ENCODE measurements around the gene NPSR1.
"Not testable (repeated sequence)": the region's sequence is repeated elsewhere in the genome, so short reads cannot be mapped to it uniquely, and the experiment has no call there.

The NPSR1 gene

DNA sequence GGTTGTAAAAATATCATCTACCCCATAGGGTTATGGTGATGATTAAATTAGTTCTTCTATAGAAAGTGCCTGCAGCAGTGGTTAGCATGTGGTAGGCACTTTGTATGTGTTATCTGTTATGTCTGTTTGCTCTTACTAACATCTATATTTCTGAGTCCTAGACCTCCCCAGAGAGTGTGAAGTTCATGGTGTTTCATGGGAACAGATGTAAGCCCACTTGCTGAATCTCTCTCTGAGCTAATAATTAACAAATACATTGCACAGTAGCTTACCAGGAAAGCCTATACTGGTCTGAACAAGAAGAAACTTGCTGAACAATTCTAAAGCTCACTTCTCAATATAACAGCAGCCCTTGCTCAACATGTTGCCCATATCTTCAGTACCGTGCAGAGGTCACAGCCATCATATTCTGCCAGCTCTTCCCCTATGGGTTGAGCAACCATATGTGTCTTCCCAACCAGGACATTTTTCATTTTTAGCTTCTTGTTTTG is 100.1 kb downstream of the NPSR1 start:
- DNase-seq (ENCODE audit: low read depth in 3 of 3) = no peak

DNA sequence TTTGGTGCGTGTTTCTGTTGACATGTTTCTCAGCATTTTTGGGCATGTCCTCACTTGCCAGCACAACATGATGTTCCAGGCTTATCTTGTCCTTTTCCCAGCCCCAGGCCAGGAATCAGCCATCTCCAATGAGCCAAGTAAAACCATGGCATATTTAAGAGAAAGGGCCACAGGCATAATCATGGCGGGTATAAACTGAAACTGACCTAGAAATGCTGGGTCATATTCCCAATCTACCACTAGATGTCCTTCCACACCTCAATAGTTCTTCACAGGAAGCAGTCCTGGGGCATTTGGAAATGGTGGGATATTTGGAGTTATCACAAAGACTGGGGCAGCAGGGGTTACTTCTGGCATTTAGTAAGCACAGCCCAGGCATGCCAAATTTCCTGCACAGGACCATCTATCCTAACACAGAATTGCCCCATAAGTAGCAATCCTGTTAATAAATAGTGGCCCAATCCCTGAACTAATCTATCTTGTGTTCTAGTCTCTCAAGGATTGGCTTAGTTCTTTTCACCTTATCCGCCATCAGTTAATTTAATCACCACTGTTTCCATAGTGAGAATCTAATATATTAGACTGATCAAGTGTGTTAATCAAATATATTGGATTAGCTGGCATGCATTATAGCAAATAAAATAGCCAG is 101.6 kb downstream of the NPSR1 start:
- no peak for DNase-seq (ENCODE audit: low read depth in 3 of 3)

DNA sequence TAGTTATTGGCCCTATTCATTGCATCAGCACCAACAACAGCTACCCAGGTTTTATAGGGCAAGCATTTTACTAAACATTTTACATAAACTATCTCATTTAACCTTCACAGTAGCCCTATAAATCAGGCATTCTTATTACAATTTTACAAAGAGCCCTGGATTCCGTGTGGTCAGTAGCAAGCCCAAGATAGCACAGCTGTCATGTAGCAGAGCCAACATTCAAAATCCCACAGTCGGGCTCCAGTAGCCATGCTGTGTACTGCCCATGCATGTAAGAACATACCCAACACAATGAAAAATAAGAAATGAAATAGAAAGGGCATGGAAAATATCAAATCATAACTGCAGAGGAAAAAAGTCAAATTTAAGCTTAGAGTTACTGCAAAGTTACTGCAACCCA is 102.3 kb downstream of the NPSR1 start:
- DNase-seq (ENCODE audit: low read depth in 3 of 3) = no peak

DNA sequence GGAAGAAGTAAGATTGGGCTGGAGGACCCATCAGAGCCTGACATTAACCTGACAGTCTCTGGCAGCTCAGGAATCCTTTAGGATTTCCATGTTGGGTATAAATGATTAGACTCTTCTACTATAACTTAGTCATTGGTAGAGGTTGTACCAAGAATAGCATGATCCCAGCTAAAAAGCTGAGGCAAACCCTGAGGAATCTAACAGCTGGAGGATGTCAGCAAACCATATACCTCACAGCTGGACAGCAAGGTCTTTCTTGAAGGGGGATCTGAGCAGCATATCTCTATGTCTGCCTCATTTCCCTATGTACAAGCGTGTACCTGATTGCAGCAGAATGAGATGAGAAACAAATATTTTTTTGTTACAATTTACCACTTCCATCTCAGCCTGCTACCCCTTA is 103.2 kb downstream of the NPSR1 start:
- no peak for DNase-seq (ENCODE audit: low read depth in 3 of 3)

DNA sequence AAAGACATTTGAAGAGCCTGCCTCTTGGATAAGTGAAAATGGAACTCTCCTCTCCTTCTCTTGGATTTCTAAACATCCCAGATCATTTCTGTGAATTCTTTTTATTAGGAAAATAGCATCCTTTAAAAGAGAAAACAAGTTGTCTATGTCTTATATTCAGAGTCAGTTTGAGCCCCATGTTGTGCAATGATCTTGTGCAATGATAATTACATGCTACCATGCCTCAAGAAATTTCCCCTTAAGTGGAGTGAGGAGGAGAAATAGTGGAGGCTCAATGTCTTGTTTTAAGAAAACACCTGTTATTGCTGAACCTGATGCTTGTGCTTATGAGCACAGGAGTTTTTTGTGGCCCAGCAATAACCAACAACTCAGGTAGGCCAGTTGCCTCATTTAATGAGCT is 103.6 kb downstream of the NPSR1 start:
- DNase-seq (ENCODE audit: low read depth in 3 of 3) = no peak

DNA sequence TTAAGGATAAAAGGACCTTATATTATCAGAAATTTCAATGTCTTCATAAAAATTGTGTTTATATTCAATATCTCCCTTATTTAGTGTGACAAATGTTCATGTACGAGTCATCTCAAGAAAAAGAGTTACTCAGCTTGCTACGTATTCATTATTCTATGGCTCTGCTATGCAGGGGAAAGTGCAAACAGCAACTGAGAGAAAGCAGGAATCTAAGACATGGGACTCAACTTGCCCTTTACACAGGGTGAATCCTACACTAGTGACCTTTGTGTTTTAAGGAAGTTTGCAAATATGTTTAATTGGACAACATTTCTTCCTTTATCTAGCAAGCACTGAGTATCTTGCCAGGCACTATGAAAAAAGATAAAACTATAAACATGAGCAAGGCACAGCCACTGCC is 104.7 kb downstream of the NPSR1 start:
- no peak for DNase-seq (ENCODE audit: low read depth in 3 of 3)

DNA sequence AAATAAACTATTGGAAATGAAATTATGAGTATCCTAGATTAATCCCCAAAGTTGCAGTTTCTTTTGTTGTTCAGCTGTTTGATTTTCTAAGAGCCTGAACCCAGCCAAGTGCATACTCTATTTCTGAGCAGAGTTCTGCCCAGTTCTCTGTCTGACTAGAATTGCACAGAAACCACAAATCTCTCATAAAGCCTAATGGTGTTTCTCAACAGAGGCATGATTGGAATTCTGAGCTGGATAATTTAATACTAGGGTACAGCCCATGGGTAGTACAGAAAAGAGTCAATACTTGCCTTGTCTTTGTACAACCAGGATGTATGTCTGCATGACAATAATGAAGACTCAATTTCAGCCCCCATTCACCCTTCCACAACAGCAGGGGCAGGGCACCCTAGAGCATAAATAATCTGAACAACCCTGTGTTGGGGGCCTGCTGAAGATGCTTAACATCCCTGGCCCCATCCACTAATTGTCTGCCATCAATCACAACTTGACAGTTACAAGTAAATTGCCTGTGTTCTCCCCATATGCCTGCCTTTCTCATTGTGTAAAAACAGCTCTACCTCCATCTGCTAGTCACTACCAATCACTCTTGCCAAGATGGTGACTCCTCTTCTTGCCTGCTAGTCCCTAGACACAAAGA is 114.4 kb downstream of the NPSR1 start:
- no peak for DNase-seq (ENCODE audit: low read depth in 3 of 3)

DNA sequence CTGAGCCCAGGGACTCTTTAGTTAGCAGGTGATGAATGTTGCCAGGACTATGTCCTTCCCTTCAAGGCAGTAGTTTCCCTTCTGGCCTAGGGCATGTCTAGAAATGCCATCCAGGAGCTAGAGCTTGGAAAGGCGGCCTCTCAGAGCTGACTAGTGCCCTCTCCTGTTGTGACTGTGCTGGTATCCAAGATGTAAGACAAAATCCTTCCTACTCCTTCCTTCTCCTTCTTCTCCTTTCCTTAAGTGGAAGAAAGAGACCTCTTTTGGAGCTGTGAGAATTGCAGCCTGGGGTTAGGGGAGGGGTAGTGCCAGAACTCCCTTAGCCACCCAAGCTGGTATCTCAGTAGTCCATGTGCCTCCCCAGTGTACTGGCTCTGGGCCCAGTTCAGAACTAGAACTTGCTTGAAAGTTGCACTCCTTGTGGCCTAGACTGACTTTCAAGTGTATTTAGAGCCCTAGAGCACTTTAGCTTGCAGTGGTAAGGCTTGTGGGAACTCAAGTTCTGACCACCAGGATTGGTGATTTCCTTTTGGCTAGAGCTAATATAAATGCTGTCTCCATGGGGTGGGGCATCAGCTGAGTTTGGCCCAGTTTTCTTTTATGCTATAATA is 118.8 kb downstream of the NPSR1 start:
- no peak for DNase-seq (ENCODE audit: low read depth in 3 of 3)

DNA sequence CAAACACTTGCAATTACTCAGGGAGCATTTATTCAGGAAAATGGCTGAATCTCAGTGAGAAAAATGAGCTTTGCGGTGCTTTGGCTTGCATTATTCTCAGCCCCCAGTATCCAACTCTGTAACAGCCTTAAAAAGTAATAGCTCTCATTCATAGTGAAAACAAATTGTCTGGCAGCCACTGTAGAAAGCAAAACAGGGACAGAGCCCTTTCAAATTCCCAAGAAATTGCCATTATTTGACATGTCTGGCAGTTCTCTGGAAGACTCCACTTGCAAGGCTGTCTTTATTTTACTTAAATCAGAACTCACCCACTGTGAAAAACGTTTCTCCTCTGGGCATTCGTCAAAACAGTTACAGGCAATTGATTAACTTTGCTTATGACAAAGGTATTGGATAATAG is 122.5 kb downstream of the NPSR1 start:
- no peak for DNase-seq (ENCODE audit: low read depth in 3 of 3)

DNA sequence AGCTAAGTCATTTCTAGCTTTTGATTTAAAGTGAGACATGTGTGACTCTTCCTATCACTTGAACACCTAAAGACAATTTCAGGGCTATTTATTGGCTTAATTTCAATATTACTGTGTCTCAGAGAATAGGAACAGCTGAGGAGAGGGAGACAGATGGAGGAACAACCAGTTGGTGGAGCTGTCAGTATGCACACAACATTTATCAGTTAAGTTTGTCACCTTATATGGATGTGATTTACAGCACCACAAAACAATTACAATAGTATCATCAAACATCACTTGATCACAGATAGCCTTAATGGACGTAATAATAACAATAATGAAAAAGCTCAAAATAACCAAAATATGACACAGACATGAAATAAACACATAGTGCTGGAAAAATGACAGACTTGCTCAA is 129.6 kb downstream of the NPSR1 start:
- DNase-seq (ENCODE audit: low read depth in 3 of 3) = no peak

DNA sequence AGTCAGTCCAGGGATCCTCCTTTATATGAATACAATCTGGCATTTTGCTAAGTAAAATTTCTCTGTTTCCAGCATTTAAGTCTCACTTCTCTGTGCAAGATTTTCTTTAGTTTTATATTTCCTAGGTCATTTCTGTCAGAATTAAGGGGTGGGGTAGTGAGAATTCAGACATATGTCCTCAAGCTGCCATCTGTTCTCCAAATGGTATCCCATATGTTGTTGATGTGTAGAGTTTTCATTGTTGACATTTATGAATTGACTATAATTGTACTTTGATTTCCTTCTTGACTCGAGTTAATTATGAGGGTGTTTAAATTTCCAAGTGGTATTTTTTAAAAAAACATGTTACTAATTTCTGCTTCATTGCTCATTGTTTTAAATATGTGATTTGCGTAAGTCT is 148.8 kb downstream of the NPSR1 start:
- DNase-seq (ENCODE audit: low read depth in 3 of 3) = no peak

DNA sequence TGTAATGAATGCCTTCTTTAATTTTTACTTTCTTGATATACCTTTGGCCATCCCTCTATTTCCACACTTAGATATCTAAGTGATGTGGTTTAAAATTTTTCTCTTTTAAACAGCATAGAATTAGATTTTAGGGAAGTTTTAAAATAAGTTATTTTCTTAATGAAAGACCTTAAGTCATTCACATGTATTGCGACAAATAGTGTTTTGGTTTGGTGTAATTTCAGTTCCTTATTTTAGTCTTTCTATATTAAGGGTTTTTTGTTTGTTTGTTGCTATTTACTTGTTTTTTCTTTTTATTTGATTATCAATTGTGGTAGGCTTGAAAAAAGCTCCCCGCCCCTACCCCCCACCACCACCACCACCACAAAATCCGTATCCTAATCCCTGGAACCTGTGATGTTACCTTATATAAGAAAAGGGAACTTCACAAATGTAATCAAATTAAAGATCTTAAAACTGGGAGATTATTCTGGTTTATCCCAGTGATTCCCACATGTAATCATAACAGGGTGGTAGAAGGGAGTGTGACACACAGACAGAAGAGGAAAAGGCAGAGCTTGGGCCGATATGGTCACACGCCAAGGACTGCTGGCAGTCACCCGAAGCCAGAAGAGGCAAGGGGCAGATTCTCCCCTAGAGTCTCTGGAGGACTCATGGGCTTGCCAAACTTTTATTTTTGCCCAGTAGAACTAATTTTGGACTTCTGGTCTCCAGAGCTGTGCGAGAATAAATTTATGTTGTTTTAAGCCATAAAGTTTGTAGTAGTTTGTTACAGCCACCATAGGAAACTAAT is 149.7 kb downstream of the NPSR1 start:
- DNase-seq (ENCODE audit: low read depth in 3 of 3) = no peak

DNA sequence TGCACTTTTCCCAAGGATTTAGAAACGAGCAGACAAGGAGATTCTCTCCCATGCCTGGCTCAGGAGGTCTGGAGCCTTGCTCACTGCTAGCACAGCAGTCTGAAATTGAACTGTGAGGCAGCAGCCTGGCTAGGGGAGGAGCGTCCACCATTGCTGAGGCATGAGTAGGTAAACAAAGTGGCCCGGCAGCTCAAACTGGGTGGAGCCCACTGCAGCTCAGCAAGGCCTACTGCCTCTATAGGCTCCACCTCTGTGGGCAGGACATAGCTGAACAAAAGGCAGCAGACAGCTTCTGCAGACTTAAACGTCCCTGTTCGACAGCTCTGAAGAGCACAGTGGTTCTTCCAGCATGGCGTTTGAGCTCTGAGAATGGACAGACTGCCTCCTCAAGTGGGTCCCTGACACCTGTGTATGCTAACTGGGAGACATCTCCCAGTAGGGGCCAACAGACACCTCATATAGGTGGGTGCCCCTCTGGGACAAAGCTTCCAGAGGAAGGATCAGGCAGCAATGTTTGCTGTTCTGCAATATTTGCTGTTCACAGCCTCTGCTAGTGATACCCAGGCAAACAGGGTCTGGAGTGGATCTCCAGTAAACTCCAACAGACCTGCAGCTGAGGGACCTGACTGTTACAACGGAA is 156.3 kb downstream of the NPSR1 start:
- not testable (repeated sequence) for DNase-seq (ENCODE audit: low read depth in 3 of 3)

DNA sequence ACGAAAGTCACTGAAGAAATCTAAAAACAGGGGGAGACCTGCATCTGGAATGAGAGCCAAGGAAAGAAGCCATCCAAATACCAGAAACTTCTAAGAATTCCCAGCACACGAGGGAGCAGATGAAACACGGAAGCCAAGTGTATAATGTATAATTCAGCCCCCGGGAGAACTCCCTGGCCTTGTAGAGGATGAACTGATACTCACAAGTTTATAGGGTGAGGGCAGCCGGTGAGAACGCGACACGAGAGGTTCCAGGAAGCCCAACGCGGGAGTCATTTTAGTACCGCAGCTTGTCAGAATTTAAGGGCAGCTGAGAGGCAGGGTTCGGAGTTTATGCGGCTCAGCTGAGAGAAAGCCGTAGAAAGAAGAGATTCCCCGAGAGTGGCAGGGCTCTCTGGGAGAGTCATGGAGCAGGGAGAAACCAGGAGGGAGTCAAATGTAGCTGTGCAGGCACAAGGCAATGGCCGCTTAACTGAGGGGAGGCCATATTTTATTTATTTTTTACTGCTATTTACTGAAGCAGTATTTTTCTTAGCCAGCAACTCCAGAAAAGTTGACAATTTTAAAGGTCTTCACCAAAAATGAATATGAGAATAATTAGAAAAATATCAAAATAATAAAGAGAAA is 164.0 kb downstream of the NPSR1 start:
- DNase-seq (ENCODE audit: low read depth in 3 of 3) = no peak

DNA sequence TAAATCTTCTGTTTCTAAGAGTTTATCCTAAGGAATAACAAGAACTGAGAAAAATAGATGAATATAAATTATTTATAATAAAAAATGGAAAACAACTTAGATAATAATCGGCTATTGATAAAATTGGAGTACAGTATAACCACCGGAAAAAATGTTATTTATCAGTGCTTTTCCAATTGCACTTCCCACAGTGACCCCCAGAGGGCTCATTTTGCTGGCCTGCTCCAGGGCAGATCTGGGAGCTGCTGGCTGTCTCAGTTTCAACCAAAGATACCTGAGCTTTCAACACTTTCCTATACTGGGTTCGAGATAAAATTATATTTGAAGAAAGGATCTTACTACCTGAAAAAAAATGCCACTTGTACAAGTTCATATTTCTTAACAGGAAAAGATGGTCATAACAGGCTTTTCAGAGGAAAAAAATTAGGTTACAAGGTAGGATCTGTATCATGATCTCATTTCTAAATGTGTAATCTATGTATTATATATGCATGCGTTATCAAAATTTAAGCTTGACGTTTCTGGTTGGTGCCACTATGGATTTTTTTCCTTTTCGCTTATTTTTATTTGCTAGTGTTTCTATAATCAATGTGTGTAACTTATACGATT is 165.7 kb downstream of the NPSR1 start:
- DNase-seq (ENCODE audit: low read depth in 3 of 3) = peak; percentile 12 to 34 (median 31)

DNA sequence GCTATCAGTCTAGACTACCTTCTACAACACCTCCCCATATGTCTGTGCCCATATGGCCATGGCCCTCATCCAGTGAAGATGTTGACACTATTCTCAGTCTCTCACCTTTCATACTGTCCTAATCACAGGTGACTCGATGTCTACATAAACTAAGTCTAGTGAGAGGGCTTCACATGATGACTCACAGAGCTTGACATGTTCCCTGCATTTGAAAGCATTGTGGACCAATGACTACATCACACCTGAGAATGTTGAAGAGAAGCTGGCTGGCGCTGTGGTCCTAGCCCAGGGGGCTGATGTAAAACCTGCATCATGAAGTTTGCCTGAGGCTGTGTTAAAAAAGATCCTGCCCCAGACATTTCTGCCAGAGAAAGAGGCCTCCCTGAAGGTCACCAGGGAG is 167.2 kb downstream of the NPSR1 start:
- DNase-seq (ENCODE audit: low read depth in 3 of 3) = no peak

DNA sequence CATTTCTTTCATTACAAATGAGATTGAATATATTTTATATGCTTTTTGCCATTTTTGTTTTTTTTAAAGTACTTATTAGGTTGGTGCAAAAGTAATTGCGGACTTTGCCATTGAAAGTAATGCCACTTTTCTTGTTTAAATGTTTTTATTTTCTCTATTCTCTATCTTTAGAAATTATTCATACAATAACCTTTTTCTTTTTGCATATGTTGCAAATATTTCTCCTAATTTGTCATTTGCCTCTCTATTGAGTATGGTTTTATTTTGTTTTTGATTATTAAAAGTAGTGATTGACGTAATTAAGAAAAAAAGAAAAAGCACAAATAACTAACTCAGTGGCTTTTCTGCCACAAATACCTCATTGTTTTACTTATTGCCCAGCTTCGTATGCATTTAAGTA is 172.4 kb downstream of the NPSR1 start:
- DNase-seq (ENCODE audit: low read depth in 3 of 3) = no peak

DNA sequence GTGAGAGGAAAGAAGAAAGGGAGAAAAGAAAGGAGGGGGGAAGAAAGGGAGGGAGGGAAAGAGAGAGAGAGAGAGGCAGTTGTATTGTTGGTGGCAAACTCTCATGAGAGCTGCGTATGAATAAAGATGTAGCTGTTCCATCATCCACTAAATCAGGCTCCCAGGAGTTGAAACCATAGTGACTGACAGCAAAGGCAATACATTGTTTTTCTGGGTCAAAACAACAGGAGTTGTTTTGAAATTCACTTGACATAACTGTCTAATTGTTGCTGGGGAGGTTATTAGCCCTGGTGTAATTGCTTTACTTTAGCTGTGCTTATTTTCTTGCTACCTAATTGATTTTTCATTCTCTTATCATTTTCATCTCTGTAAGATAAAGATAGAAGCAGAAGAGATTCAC is 173.4 kb downstream of the NPSR1 start:
- DNase-seq (ENCODE audit: low read depth in 3 of 3) = no peak

DNA sequence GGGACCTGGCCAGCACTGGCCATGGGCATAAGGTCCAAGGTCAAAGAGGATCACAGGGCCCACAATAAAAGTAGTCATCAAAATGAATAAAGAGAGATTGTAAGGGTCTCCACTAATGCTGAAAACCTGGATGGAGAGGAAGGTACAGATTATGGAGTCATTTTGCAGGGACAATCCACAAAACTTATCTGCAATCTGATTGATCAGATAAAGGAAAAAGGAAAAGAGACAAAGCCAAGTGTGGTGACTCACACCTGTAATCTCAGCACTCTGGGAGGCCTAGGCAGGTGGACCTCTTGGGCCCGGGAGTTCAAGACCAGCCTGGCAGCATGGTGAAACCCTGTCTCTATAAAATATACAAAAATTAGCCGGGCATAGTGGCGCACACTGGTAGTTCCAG is 174.0 kb downstream of the NPSR1 start:
- no peak for DNase-seq (ENCODE audit: low read depth in 3 of 3)

DNA sequence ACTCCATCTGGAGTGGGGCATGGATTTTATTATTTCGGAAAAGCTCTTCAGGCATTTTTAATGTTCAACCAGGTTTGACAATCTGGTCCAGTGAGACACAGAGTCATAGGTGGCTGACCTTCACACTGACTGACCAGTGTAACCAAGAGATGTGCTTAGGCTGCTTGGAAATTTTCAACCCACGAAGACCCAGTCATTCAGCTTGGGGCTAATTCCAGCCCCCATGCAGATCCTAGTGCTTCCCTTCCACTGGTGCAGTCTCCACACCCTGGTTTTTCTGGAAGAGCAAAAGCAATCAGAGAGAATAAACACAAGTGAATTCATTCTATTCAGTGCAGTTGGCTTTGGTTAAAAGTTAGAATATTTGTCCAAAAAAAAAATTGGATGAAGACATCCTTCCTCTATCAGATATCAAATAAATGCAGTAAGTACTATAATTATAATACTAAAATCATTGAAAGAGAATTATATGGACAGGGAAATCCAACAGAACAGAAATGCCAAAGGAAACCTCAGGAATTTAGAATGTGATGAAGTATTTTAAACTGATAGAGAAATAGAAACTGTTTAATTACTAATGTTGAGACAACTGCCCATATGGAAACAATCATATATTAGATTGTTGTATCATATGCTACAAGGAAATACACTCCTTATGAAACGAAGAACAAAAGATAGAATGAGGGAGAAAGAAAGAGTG is 178.0 kb downstream of the NPSR1 start:
- DNase-seq (ENCODE audit: low read depth in 3 of 3) = no peak

DNA sequence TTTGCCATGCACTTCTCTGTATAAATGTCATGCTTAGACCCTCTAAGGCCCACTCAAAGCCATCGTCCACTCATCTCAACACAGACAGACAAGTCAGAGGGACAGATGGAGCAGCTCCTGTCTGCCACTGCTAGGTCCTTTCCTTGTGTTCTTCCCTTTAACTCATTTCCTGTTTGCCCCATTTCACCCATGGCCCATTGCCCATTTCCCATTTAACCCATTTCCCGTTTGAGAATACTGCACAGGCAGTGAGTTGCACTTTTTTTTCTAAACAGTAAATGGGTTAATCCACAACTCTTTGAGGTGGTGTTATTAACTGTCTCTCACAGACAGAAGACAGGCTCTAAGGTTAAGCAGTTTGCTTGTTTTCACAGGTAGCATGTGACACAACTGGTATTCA is 179.3 kb downstream of the NPSR1 start:
- DNase-seq (ENCODE audit: low read depth in 3 of 3) = no peak
